Suppressor macrophage treated with lipopolysaccharide for 1 hour (primary cell): ENCODE data around the gene PPP1R27.

ENCODE experiments used
- DNase-seq, 3 donors: peaks; one replicate each; pipeline ENCODE4 v3.0.0-alpha.2; 2020 to 2022

Gene PPP1R27

DNA sequence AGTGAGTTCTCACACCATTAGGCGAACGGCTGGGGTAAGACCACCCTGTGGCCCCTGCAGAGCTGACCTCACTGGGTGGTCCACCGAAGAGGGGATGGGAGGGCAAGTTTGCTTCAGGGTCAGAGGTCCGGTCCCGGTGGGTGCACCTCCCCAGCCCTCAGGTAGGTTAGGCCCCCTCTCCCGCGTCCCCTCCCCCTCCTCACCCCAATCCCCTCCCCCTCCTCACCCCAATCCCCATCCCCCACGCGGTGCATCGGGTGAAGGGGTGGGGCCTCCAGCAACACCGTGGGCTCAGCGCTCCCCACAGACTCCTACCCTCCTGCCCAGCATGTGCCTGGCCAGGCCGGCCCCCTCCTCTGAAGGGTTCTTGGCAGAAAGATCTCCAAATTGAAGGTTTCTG, 15.1 kb downstream of the PPP1R27 start:
- no peak for DNase-seq

- no peak for DNase-seq
Measured at GRCh38 chr17:81817758-81818147, 17.1 kb downstream of the PPP1R27 start.

DNA sequence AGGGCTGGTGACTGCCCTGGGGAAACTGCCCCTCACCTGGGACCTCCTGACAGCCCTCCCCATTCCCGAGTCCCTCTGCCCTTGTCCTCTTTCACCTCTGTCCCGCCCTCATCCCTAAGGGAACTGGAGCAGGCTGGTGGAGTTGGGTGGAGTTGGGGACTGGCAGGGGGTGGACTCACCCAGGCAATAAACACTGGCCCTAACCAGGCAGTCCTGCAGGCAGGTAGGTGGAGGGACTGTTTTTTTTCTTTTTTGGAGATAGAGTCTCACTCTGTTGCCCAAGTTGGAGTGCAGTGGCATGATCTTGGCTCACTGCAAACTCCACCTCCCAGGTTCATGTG, 19.2 kb downstream of the PPP1R27 start:
- no peak for DNase-seq

GRCh38 chr17:81814748-81815645, 19.9 kb downstream of the PPP1R27 start:
- DNase-seq: no peak

GRCh38 chr17:81813861-81814683, 20.8 kb downstream of the PPP1R27 start:
- DNase-seq: no peak

DNA sequence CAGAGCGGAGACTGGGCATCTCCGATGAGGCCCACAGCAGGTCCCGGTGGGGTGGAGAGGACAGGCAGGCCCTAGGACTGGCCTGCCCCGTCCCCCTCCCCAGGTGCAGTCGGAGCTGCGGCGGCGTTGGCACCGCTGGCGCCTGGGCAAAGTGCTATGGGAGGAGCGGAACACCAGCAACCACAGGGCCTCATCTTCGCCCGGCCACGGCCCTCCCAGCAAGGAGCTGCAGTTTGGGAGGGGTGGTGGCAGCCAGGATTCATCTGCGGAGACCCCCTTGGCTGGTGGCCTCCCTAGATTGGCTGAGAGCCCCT, 21.5 kb downstream of the PPP1R27 start:
- DNase-seq: no peak

DNA sequence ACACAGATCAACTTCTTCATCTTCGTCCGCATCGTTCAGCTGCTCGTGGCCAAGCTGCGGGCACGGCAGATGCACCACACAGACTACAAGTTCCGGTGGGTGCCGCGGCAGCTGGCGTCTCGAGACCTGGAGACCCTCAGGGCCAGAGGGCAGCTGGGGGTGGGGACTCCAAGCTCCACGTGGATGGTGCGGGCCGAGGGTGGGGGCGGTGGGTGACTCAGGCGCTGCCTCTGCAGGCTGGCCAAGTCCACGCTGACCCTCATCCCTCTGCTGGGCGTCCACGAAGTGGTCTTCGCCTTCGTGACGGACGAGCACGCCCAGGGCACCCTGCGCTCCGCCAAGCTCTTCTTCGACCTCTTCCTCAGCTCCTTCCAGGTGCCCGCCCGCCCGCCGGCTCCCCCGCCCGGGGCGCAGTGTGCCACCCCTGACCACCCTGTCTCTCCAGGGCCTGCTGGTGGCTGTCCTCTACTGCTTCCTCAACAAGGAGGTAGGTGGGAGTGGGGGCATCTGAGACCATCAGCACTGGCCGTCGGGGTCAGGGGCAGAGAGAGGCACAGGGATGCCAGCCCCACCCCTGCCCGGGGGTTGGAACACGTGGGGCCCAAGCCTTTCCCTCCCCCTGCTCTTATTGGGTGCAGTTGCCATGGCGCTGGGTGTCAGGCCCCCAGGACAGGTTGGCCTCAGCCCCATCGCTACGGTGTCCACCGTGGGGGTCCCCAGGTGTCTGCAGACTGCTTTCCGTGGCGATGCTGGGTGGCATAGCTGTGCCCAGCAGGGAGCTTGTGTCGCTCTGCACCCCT, 22.1 kb downstream of the PPP1R27 start:
- DNase-seq: no peak

DNA sequence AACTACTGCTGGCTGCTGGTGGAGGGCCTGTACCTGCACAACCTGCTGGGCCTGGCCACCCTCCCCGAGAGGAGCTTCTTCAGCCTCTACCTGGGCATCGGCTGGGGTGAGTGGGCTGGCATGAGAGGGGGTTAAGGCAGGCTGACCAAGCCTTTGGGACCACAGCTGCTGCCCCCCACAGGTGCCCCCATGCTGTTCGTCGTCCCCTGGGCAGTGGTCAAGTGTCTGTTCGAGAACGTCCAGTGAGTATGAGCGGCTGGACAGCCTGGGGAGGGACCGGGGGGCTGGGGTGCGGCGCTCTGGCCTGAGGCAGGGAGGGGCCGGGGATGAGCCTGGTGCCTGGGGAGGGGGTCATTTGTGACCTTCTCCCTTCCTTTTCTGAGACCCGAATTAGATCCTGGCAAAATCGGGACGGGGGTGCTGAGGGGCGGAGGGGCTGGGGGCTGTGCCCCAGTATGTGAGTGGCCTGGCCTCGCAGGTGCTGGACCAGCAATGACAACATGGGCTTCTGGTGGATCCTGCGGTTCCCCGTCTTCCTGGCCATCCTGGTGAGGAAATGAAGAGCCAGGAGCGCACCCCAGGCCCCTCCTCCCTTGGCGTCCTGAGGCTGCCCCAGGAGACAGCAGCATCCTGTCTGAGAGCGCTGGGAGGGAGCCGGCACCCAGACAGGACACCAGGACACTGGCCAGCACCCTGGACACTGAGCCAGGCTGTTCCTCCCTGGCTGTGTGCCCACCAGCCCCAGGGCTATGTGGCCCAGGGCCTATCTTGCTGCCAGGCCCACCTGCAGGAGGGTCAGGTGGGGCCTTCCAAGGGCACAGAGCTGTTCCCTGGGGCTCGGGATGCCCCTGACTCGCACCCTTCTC, 22.9 kb downstream of the PPP1R27 start:
- DNase-seq: no peak

DNA sequence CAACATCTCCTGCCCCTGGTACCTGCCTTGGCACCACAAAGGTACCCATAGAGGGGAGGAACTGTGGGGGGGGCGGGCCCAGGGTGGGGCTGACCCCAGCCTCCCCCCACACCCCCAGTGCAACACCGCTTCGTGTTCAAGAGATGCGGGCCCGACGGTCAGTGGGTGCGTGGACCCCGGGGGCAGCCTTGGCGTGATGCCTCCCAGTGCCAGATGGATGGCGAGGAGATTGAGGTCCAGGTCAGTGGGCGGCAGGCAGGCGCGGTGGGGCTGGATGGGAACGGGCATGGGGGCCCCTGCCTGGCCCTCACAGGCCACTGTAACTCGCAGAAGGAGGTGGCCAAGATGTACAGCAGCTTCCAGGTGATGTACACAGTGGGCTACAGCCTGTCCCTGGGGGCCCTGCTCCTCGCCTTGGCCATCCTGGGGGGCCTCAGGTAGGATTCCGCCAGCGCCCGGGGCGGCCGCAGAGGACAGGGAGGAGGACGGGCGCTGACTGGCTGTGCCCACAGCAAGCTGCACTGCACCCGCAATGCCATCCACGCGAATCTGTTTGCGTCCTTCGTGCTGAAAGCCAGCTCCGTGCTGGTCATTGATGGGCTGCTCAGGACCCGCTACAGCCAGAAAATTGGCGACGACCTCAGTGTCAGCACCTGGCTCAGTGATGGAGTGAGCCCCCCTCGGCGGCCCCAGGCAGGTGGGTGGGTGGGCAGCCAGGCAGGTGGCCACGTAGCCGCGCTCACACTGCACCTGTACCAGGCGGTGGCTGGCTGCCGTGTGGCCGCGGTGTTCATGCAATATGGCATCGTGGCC, 23.8 kb downstream of the PPP1R27 start:
- DNase-seq: no peak

GRCh38 chr17:81810476-81810875, 24.4 kb downstream of the PPP1R27 start:
- DNase-seq: no peak

GRCh38 chr17:81809556-81809998, 25.3 kb downstream of the PPP1R27 start:
- DNase-seq: no peak

- no peak for DNase-seq
Measured at GRCh38 chr17:81808778-81809555, 25.9 kb downstream of the PPP1R27 start.

DNA sequence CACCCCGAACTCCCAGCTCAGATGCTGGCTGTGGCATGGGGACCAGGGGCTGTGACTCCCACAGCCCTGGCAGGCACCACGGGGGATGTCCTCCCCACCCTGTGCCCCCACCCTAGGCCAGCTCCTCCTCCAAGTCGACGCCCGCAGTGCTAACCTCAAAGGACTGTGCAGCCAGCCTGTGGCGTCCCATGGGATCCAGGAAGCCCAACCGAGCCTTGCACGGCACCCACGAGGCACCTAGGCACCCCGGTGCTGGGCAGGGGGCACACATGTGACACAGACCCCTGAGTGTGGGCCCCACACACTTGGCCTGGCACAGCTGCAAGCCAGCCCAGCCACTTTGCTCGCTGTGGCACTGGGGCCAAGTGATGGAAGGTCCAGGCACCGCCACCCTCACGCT, 27.0 kb downstream of the PPP1R27 start:
- DNase-seq: no peak

DNA sequence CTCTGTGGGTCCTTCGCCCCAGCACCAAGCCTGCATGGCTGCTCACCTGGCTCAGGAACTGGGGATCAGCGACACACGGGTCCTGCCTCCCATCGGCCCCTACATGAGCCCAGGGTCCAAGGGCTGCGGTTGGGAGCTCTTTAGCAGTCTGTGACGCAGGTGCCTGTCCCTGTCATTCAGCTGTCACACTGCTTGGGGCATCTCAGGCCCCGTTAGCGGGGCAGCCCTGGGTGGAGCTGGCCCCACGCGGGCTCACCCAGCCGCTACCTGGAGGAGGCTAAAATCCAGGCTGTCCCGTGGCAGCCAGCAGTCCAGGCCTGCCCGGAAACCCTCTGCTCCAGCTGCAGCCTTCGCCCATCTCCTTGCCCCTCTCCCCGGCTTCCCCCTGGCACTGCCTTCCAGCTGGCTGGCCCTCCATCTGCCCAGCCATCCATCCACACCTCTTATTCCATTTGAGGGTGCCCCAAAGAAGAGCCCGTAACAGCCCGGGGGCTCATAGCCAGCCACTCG, 27.6 kb downstream of the PPP1R27 start:
- DNase-seq: no peak

GRCh38 chr17:81806461-81807209, 28.2 kb downstream of the PPP1R27 start:
- no peak for DNase-seq

- no peak for DNase-seq
Measured at GRCh38 chr17:81805707-81806460, 29.0 kb downstream of the PPP1R27 start.

DNA sequence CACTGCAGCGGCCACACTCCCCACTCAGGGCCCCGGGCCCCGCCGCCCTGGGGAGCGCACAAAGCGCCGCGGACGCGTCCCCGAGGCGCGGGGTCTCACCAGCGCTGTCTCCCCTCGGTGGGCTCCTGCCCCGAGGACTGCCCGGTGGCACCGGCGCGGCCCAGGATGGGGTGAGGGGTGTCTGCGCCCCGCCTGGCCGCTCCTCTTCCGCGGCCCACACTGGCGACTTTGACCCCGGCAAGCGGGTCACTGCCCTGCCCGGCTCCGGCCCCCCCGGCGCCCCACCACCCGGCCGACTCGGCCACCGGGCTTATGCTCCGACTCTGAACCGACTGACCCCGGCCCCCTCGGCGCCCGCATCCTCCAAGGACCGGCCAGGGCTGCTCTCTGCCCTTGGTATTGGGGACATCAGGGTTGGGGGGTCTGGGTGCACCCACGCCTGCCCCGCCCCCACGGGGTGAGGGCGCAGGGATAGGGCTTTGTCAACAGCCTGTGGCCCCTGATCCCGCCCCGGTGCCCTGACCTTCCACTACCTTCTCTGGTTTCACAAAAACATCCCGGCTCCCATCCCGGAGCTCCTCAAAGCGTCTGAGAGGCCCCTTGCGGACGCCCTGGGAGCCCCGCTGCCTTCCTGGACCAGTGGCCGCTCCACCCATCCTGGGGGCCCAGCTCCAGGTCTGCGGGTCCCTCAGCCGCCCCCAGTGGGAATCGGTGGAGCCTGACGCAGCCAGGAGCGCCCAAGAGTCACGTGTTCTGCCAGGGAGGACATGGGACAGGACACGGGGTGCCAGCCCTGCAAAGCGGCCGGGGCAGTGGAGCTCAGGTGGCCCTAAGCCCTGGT, 30.1 kb downstream of the PPP1R27 start:
- DNase-seq: no peak
